GM12865 (cell line): ENCODE data around the gene CASK.
"Not testable (repeated sequence)": the region's sequence is repeated elsewhere in the genome, so short reads cannot be mapped to it uniquely, and the experiment has no call there.

ENCODE experiments used
- DNase-seq: peaks from one replicate; pipeline ENCODE4 v3.0.0; 2010; ENCODE audit warnings: low read depth
- H3K4me3 ChIP-seq: 2 replicates; pipeline ENCODE4 v1.5.1; 2011; ENCODE audit warnings: mild to moderate bottlenecking, low read depth, low read length, control low read depth
- TF ChIP-seq, protein P1 (sequence below): IDR thresholded peaks from 2 replicates; pipeline ENCODE4 v1.5.1; 2011; ENCODE audit warnings: low read length, control low read depth, low read depth, inconsistent platforms; ENCODE audit not compliant: insufficient read depth; ENCODE audit errors: missing control alignments

Gene CASK

DNA sequence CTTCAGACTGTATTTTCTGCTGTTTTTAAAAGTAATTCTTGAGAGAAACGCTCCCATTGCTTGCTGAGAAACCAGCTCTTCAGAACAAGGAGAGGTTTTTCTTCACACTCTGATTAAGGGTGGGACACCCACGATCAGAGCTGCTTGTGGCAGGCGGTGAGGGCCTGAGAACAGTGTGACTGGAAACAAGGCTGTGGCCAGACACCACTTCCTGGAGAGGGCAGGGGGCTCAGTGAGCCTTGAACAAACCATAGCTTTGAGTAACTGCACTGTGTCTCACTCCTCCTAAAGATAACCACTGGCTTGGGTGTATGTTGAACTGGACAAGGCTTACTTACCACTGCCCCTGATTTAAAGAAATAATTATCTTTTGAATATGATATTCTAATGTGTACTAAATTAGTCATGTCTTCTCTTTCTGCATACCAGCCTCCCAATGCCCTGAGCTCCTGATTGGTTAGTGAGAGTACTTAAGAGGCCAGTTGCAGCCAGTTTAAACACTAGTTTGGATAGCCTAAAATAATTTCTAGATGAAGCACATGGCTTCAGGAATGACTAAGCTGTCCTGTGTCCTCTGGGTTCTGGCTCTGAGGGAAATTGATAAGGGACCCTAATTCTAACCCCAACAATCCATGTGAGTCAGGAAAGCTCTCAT lies 203.1 kb downstream of the CASK start:
- H3K4me3 ChIP-seq, result no peak overlapping the region
- peak; percentile 80 for DNase-seq
- TF ChIP-seq, protein P1, sequence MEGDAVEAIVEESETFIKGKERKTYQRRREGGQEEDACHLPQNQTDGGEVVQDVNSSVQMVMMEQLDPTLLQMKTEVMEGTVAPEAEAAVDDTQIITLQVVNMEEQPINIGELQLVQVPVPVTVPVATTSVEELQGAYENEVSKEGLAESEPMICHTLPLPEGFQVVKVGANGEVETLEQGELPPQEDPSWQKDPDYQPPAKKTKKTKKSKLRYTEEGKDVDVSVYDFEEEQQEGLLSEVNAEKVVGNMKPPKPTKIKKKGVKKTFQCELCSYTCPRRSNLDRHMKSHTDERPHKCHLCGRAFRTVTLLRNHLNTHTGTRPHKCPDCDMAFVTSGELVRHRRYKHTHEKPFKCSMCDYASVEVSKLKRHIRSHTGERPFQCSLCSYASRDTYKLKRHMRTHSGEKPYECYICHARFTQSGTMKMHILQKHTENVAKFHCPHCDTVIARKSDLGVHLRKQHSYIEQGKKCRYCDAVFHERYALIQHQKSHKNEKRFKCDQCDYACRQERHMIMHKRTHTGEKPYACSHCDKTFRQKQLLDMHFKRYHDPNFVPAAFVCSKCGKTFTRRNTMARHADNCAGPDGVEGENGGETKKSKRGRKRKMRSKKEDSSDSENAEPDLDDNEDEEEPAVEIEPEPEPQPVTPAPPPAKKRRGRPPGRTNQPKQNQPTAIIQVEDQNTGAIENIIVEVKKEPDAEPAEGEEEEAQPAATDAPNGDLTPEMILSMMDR, result no peak

DNA sequence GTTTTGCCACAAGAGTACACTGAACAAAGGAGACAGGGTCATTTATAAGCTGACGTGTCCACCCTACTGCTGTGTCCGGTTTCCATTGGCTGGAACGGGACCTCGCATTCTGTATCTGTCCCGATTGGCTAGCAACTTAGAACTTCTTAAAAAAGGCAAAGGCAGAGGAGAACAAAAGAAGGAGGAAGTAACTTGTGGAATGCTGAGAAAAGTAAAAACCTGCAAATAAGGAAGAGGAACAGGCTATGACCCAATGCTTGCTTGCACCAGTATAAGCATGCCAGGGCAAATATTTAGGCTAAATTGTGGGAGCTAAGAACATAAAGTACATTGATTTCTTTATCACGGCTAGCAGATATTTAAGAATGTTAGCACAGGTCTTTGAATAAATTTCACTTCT lies 203.7 kb downstream of the CASK start:
- not testable (repeated sequence) for DNase-seq, H3K4me3 ChIP-seq

DNA sequence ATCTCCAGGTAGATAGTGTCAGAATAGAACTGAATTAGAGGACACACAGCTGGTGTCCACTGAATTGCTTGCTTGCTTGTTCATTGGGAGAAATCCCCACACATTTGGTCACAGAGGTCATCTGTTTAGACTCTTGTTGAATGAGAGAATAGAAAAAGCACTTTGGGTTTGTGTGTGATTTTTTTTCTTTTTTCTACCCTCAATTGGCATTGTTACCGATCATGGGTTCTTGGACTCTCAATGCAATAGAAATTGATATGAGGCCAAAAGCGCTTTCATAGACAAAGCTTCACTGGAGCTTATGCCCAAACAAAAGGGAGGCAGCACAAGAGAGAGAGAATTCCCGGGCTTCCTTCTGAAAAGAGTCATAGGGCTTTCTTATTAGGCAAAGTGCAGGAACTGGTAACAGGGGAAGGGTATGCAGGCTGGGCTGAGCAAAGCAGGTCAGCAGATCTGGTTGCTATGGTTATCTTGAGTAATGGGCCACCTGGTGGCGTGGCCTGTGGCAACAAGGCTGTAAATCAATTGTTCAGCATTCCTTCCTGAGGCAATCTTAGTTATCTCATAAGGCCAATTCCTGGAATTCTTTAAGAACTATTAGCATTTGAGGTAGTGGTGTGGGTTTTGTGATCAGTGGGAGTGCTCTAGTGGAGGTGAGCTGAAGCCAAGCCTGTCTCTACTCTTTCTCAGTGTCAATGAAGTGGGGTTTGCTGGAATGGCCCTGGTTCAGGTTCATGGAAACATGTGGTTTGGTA lies 204.7 kb downstream of the CASK start:
- H3K4me3 ChIP-seq, result no peak overlapping the region
- DNase-seq, result no peak
- TF ChIP-seq, protein P1, result no peak

DNA sequence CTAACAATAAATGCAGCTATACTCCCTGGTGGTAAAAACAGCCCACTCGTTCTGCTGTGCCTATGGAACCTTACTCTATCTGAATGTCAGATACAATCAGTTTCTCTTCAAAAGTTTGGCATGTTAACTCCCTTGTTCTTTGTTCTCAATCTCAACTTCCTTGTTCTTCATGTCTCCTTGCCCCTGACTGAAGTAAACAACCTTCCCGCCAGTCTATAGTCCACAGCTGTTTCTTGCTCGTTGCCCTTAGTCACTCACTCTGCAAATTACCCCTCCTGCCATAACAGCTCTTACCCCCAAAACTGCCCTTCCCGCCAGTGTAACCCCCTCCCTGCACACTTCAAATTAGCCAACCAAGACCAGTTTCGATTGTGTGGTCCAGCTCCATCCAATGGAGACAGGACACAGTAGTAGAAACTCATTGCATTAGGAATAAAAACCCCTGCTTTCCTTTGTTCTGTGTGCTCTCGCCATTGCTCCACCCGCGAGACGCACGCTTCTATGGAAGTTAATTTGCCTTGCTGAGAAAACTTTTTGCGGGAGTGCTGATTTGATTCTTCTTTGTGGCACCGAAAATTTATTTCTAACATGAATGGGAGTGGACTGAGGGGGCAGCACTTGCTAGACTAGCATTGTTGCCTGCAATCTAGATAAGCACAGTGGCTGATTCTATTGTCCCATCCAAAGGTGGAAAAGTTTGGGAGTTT lies 206.4 kb downstream of the CASK start:
- no peak for DNase-seq
- TF ChIP-seq, protein P1, result no peak
- H3K4me3 ChIP-seq, result no peak overlapping the region

DNA sequence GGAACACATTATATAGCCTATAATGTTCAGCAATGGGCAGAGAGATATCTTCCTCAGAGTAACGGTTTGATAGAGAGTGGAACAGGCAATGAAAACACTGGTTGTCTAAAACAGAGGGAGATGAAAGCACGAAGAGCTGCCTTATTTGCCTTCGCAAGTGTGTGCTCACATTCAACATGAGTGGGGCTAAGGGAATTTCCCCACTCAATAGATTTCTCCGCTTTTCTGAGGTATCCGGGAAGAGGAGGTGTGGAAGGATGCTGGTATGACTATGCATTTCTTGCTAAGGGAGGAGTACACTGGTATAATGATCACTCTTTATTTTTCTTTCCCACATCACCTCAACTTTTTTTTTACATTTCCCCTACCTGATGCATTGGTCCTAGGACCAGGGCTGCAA lies 207.1 kb downstream of the CASK start:
- TF ChIP-seq, protein P1, result no peak
- H3K4me3 ChIP-seq, result no peak overlapping the region
- DNase-seq, result no peak

DNA sequence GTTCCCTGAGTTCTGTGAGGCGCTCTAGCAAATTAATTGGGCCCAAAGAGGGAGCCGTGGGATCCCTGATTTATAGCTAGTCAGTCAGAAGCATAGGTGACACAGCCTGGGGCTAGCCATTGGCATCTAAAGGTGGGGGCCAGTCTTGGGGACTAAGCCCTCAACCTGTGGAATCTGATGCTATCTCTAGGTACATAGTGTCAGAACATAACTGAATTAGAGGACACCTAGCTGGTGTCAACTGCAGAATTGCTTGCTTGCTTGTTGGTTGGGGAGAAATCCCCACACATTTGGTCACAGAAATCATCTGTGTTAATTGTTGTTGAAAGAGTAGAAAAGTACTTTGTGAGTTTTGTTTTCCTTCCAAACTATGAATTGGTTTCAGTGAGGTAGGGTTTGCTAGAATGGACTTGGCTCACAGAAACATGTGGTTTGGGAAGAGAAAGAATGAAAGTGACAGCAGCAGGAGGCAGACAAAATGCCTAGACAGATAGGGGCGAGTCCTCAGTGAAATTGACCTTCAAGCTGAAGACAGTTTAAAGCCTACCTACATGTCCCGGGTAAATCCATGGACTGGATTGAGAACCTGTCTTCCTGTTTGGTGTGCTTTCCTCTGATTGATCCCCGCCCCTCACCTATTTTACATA lies 212.2 kb downstream of the CASK start:
- no peak for DNase-seq
- TF ChIP-seq, protein P1, result no peak
- H3K4me3 ChIP-seq, result no peak overlapping the region

DNA sequence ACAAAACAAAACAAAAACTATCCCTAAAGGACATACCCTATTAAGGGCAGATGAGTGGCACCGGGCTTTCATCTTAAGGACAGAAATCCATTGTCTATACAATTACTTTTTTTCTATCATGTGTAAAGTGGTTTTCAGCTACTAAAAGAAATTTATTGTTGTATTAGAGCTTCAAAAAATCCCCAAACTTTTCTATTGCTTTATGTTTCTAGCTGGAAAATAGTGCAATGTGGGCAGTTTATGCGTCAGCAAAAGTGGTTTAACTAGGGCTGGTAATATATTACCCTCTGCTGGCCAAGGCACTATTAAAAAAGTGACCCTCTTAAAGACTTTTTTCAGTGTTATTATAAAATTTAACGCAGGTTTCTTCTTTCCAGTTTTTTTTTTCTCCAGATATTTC lies 214.9 kb downstream of the CASK start:
- no peak overlapping the region for H3K4me3 ChIP-seq
- DNase-seq, result no peak
- TF ChIP-seq, protein P1, result no peak
